ENCODE results near the gene GIGYF2.

Gene GIGYF2

GRCh38 chr2:232749331-232749730 lies 52.2 kb downstream of the GIGYF2 start:
- DNase-seq (ENCODE audit: low read depth) = no peak

GRCh38 chr2:232750135-232750671 lies 53.1 kb downstream of the GIGYF2 start:
- DNase-seq (ENCODE audit: low read depth) = no peak

- no peak for DNase-seq (ENCODE audit: low read depth)
These were observed 60.8 kb downstream of the GIGYF2 start for GRCh38 chr2:232757905-232758304.

- no peak for DNase-seq (ENCODE audit: low read depth)
These were observed 64.3 kb downstream of the GIGYF2 start for GRCh38 chr2:232761301-232761907.

- DNase-seq (ENCODE audit: low read depth) = no peak
These were observed 70.7 kb downstream of the GIGYF2 start for GRCh38 chr2:232767866-232768265.

- DNase-seq (ENCODE audit: low read depth) = no peak
These were observed 73.1 kb downstream of the GIGYF2 start for GRCh38 chr2:232770207-232770606.

GRCh38 chr2:232771870-232772269 lies 74.7 kb downstream of the GIGYF2 start:
- DNase-seq (ENCODE audit: low read depth) = no peak

- no peak for DNase-seq (ENCODE audit: low read depth)
These were observed 75.4 kb downstream of the GIGYF2 start for GRCh38 chr2:232772531-232772930.

GRCh38 chr2:232773815-232774214 lies 76.7 kb downstream of the GIGYF2 start:
- no peak for DNase-seq (ENCODE audit: low read depth)

- DNase-seq (ENCODE audit: low read depth) = no peak
These were observed 79.3 kb downstream of the GIGYF2 start, which contains the start of gene KCNJ13 for GRCh38 chr2:232776435-232776834. TSS of gene KCNJ13 (minus strand) at chr2:232776565. CDS start at chr2:232771362, 5,203 bp downstream.

GRCh38 chr2:232777276-232777675 lies 80.1 kb downstream of the GIGYF2 start:
- DNase-seq (ENCODE audit: low read depth) = no peak

- DNase-seq (ENCODE audit: low read depth) = no peak
These were observed 82.3 kb downstream of the GIGYF2 start for GRCh38 chr2:232779465-232779864.

GRCh38 chr2:232779934-232780333 lies 82.8 kb downstream of the GIGYF2 start:
- DNase-seq (ENCODE audit: low read depth) = no peak

GRCh38 chr2:232781765-232782164 lies 84.6 kb downstream of the GIGYF2 start:
- no peak for DNase-seq (ENCODE audit: low read depth)

- no peak for DNase-seq (ENCODE audit: low read depth)
These were observed 86.1 kb downstream of the GIGYF2 start for GRCh38 chr2:232783278-232783677.

GRCh38 chr2:232787806-232788205 lies 90.7 kb downstream of the GIGYF2 start:
- no peak for DNase-seq (ENCODE audit: low read depth)

- no peak for DNase-seq (ENCODE audit: low read depth)
These were observed 92.0 kb downstream of the GIGYF2 start for GRCh38 chr2:232789082-232789481.

- DNase-seq (ENCODE audit: low read depth) = no peak
These were observed 94.4 kb downstream of the GIGYF2 start for GRCh38 chr2:232791518-232791917.

GRCh38 chr2:232793271-232793670 lies 96.1 kb downstream of the GIGYF2 start:
- DNase-seq (ENCODE audit: low read depth) = no peak

- no peak for DNase-seq (ENCODE audit: low read depth)
These were observed 97.8 kb downstream of the GIGYF2 start for GRCh38 chr2:232794981-232795380.

GRCh38 chr2:232795920-232796319 lies 98.8 kb downstream of the GIGYF2 start:
- DNase-seq (ENCODE audit: low read depth) = no peak

GRCh38 chr2:232798187-232798586 lies 101.1 kb downstream of the GIGYF2 start:
- no peak for DNase-seq (ENCODE audit: low read depth)

- no peak for DNase-seq (ENCODE audit: low read depth)
These were observed 103.0 kb downstream of the GIGYF2 start for GRCh38 chr2:232800166-232800565.

- DNase-seq (ENCODE audit: low read depth) = no peak
These were observed 105.0 kb downstream of the GIGYF2 start for GRCh38 chr2:232802091-232802490.

All from activated T-cell treated with anti-CD3 and anti-CD28 coated beads for 48 hours (primary cell).